Gastrocnemius medialis (tissue), 4 donors: ENCODE results near the gene PTPN6.

Source experiments
- POLR2A ChIP-seq, 2 donors: fragments of 450-650 bp; IDR thresholded peaks; one replicate each; pipeline ENCODE4 v1.6.1; 2017; ENCODE audit warnings: antibody characterized with exemption in 2 of 2, mild to moderate bottlenecking in 2 of 2, moderate library complexity in 2 of 2
- TF ChIP-seq, protein P1 (sequence below), 5 experiments: fragments of 450-650 bp in 3 of 5; fragments of 200-600 bp in 2 of 5; sonication (generic) in 2 of 5; IDR thresholded peaks in 4 of 5; conservative IDR thresholded peaks in 1 of 5; 1 replicate in 4 of 5; 2 replicates in 1 of 5; pipeline ENCODE4 v1.5.1; 2016 to 2019; ENCODE audit warnings: antibody characterized with exemption in 5 of 5, mild to moderate bottlenecking in 3 of 5, moderate library complexity in 3 of 5

DNA sequence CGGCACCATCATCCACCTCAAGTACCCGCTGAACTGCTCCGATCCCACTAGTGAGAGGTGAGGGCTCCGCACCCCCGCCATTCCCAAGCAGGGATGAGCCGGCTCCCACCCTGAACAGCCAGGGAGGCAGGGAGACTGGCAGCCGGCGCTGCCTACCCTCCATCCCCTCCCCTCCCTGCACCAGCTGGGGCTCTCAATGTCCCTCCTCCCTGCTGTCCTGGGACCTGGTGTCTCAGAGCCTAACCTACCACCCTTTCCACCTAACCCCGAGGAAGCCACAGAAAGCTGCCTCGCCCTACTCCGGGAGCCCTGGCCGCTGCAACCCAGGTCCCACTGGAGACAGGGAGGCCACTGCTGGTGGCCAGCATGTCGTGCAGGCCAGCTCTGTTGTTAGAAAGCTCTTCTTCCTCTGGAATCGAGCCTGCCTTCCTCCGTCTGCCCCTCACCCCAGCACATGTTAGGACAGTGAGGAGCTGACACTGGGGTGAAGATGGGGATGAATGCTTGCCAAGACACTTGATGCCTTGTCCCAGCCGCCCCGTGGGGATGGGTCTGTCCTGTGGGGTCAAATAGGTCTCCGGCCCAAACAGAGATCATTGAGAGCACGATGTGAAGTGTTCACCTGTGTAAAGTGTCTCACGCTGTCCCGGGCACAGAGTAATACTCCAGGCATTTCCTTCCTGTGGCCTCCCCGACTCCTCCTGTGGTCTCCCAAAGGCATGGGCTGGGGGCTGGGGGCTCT lies 1.1 kb downstream of the PTPN6 start:
- TF ChIP-seq, protein P1, sequence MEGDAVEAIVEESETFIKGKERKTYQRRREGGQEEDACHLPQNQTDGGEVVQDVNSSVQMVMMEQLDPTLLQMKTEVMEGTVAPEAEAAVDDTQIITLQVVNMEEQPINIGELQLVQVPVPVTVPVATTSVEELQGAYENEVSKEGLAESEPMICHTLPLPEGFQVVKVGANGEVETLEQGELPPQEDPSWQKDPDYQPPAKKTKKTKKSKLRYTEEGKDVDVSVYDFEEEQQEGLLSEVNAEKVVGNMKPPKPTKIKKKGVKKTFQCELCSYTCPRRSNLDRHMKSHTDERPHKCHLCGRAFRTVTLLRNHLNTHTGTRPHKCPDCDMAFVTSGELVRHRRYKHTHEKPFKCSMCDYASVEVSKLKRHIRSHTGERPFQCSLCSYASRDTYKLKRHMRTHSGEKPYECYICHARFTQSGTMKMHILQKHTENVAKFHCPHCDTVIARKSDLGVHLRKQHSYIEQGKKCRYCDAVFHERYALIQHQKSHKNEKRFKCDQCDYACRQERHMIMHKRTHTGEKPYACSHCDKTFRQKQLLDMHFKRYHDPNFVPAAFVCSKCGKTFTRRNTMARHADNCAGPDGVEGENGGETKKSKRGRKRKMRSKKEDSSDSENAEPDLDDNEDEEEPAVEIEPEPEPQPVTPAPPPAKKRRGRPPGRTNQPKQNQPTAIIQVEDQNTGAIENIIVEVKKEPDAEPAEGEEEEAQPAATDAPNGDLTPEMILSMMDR (IDR thresholded peaks at IDR 0.05 in 4 of 5, conservative IDR thresholded peaks at IDR 0.05 in 1 of 5), result no peak
- TF ChIP-seq POLR2A (IDR thresholded peaks at IDR 0.05), result no peak
